ENCODE data around the gene INSIG1.

The INSIG1 gene

DNA sequence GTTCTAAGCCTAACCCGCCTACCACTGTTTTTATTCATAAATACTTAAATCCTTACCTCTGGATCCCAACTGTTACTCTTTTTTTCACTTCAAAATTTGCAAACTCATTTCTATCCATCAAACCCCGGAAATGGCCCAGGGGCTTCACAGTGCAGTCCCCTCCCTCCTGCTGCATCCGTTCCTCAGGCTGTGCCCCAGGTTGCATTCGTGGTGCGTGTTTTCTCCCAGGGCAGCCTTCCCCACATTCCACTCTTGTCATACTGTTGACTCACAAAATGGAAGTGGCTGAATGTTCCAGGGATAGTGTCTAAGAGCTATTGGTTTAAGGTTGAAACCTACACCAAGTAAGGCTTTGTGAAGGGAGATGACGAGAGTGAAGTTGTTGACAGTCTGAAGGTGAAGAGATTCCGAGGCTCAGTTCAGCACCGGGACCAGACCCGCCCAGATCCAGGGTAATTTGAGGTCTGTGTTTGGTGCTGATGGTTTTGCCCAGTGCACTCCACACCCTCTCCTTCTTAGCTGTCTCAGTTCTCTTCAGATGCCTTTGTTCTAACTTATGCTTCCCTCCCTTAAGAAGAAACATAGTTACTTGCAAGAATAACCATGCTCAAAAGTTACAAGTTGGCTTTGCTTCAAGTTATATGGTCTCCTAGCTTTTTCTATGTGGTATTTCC, 7.7 kb downstream of the INSIG1 start:
- DNase-seq: no peak

DNA sequence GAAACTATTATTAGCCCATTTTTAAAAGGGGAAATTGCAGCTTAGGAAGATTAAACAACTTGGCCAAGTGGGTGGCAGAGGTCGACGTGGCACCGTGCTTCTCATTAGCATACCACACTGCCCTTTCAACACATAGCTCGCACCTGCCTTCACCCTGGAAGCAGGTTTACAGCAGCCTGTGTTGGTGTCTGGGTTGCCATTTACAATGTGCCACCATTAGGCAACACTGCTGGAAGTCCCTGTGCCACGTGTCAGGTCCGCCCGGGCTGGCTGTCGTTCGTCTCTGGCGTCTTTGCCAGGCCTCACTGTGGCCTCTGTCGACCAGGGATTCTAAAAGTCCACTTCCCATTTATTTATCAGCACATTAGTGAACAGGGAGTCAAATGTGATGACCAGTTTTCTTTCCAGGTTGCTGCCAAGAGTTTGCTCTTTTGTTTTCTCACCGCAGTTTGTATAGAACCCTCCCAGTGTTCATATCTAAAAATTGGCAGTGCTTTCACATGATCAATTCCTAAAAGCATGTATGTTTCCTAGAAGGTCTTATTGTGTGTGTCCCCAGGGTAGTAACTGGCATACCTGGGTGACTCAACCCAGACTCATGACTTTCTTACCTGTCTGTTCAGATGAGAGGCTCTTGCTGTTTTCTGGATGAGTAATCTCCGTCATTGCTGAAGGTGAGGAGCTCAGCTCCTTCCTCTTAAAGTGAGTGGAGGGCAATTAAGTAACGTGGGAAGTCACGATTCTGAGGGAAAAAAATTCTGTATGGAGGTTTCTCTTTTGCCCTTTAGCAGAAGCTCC, 9.2 kb downstream of the INSIG1 start:
- no peak for DNase-seq

- DNase-seq: no peak
Measured at GRCh38 chr7:155308330-155309020, 10.8 kb downstream of the INSIG1 start.

GRCh38 chr7:155309021-155309338, 11.3 kb downstream of the INSIG1 start:
- DNase-seq: no peak

GRCh38 chr7:155310425-155311114, 12.9 kb downstream of the INSIG1 start:
- DNase-seq: no peak

DNA sequence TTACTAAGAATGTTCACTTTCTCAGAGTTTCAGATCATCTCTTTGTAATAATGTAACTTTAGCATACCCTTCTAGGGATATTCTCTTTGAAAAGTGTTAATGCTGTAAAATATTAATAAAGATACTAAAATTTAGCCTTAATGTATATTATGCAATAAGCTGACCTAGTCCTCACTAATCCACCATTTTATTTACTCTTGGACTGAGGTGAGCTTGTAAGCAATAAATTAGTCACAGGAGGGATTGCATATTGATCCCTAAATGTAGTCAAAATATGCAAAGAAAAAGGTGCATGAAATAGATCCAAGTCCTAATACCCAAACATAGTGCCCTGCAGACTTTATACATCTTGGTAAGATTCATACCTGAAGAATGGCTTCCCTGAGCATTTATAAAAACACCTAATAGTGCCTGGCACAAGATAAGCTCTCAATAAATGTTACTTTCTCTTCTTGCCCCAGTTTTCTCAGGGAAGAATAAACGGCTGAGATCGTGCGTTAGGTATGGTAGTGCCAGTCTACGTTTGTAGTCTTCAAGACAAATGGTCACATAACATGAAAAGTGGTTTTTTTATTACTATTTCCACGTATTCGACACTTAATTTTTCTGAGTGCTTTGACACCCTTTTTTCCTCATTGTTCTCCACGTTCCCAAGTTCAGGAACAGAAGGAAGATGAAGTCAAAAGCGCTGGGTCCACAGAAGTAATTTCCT, 14.3 kb downstream of the INSIG1 start:
- DNase-seq: no peak

GRCh38 chr7:155312633-155313032, 15.0 kb downstream of the INSIG1 start:
- no peak for DNase-seq

- no peak for DNase-seq
Measured at GRCh38 chr7:155313096-155313495, 15.4 kb downstream of the INSIG1 start.

- no peak for DNase-seq
Measured at GRCh38 chr7:155315977-155316376, 18.3 kb downstream of the INSIG1 start.

DNA sequence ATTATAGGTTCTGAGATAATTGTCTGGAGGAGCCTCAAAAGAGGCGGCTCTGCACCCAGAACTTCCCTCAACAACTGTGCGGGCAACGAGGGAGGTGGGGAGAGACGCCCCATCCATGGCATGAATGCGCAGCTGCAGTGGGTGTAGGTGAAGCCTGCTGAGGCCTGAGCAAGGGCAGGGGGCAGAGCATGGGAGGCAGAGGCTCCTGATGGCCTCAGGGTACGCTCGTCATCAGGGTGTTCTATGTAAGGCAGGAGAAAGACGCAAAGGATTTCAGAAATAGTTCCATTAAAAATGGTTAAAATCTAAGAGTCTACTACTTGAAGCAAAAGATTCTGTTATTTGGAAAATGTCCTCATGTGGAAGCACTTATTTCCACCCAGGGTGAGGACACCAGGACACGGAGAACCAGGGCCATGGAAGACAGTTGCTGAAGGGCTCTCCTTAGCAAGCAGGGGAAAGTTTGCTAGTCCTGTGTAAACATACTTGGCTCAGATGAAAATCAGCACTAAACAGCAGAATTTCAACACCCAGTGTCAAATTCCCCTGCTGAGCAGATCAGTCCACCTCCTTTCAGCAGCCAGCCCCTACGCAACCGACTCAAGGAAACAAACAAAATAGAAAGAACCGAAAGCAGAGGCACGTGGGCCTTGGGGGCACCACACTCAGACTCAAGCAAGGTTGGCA, 18.9 kb downstream of the INSIG1 start:
- DNase-seq: no peak

GRCh38 chr7:155317114-155317434, 19.4 kb downstream of the INSIG1 start:
- DNase-seq: no peak

DNA sequence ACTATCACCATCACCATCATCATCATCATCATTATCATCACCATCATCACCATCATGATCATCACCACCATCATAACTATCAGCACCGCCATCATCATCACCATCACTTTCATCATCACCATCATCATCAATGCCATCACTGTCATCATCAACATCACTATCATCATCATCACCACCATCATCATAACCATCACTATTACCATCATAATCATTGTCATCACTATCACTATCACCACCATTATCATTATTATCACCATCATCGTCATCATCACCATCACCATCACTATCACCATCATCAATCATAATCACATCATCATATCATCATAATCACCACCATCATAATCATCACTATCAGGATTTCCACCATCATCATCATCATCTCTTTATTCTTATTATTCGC, 20.6 kb downstream of the INSIG1 start:
- no peak for DNase-seq

GRCh38 chr7:155322530-155322929, 24.9 kb downstream of the INSIG1 start:
- no peak for DNase-seq

GRCh38 chr7:155323001-155323638, 25.4 kb downstream of the INSIG1 start:
- DNase-seq: no peak

DNA sequence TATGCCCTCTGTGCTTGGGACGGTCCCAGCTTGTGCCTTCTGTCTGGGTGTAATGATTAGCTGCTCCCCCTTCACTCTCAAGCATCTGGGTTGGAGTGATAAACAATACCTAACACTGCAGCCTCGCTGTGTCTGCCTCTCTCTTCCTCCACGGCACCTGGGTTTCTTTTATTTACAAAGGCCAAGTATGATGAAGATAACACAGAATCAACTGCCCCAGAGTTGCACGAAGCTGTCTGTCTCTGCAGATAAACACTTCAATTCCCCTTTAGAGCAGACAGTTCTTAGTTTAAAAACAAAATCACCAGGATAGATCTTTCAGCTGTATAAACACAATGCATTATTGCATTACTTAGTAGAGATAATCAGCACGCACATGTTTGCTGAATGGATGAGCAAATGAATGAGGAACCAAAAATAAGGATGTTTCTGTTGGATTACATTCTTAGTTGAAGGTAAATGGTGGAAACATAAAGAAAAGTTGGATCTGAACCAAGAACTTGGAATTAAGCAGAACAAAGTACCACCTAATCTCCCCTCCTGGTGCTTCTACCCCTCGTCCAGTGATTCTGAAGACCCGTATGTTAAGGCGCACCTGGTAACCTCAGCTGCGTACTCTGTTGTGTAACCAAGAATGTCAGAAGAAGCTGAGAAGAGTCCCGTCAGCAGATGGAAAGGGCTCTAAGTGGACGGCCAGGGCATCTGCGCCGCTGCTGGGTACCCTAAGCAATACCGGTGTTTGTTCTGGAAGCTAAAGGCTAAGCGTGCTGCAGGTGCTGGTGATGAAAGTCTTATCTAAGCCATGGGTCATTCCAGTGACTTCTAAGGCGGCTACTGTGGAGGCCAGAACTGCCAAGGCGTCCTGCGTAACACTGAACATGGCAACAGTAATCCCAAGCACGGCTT, 26.6 kb downstream of the INSIG1 start:
- DNase-seq: no peak

DNA sequence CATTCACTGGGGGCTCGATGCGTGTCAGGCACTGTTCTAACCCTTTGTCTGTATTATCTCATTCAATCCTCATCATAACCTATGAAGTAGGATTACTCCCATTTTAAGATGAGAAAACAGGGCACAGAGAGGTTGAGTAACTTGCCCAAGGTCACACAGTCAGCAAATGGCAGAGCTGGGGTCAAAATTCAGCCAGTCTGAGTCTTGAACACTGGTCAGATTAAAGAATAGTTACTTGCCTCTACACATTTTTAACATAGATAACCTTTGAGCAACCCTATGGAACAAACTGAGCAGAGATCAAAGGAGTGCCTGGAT, 27.2 kb downstream of the INSIG1 start:
- DNase-seq: no peak

DNA sequence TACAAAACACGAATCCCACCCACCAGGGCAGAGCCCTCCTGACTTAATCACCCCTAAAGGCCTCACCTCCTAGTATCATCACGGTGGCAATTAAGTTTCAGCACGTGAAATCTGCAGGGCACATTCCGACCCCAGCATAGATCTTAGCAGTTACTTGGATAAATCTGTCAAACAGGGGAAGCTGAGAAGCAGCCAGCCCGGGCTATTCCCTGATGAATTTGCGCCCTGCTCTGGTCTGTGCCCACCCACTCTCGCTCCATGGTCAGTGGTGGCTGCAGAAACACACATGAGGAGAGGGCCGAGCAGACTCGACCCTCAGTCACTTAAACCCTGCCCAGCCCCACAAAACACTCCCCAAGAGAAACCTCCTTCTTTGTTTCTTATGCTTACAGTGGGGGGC, 28.7 kb downstream of the INSIG1 start:
- no peak for DNase-seq

DNA sequence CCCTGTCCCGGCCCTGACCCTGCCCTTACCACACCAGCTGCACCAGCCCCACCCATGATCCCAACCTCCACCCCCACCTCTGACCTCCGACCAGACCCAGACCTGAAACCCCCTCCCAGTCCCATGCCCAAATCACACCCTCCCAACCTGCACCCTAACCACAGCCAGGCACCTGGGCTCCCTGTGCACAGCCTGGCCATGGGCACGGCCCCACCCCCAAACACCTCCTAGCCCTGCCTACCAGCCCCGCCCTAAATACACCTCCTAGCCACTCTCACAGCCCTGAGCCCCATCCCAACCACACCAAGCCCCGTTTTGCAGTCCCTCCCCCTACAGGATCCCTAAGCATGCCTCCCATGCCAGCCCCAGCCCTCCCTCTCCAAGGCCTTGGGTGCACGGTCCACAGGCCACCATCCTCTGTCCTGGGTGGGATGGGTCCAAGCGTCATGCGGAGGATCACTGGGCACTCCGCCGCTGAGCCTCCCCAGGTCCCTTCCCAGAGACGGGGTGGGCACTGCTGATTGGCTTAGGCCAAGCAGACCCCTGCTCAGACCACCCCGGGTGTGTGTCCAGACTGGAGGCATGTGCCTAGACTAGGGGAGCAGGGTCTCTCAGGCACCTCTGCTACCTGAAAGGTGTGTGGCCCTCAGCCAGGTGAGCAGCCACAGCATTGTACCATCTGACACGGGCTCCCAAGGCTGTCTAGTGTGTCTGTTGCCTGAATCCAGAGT, 30.1 kb downstream of the INSIG1 start:
- DNase-seq: no peak

DNA sequence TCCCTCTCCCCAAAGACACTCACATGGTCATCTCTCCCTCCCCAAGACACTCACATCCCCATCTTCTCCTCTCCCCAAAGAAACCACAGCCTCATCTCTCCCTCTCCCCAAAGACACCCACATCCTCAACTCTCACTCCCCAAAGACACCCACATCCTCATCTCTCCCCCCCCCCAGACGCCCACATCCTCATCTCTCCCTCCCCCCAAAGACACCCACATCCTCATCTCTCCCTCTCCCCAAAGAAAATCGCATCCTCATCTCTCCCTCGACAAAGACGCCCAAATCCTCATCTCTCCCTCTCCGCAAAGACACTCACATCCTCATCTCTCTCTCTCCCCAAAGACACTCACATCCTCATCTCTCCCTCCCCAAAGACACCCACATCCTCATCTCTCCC, 31.5 kb downstream of the INSIG1 start:
- DNase-seq: no peak

DNA sequence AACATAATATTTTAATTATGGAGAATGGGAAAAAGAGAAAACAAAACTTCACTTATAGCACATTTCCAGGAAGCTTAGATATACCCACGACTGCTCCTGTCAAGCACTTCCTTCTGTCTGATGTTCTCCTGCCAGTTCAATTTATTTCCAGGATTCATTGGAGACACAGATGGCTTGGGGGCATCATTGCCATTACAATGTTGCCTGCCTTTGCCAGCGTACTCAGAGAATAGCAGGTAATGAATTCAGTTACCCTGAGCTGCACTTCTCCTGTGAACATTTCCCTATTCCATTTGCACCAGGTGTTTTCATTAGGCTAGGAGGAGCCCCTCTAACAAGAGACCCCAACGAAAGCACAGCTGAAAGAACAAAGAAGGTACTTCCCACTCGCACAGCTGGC, 33.7 kb downstream of the INSIG1 start:
- no peak for DNase-seq

Data from CD4-positive, alpha-beta T cell treated with Interleukin-10 for 1 hour (primary cell).